GM21786 (cell line): Measurements from ENCODE around the gene PDGFRA.
A peak's percentile ranks its signal among the peaks of the same experiment; 100 is the strongest.
"Not testable (repeated sequence)": the region's sequence is repeated elsewhere in the genome, so short reads cannot be mapped to it uniquely, and the experiment has no call there.

ENCODE experiments used
- ATAC-seq: cut with Tn5 transposase; IDR thresholded peaks from one replicate; pipeline ENCODE4 v1.9.1; 2021; ENCODE audit not compliant: unreplicated experiment

PDGFRA gene

DNA sequence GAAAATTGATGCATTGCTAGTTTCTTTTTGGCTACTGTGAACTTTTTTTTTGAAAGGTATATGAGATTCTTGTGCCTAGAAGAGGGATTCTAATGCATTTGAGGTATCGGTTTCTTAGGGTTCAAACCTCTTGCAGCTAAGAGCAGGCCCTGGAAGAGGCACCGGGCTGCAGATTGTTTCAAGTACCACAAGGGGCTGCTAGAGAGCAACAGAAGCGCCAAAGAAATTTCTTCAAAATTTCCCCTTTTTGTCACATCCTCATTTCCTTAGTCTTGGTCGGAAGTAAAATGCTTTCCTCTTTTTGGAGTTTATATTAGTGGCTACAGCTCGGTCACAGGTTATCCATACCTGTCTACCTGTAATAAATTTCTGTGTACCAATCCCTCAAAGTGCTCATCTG lies 89.8 kb downstream of the PDGFRA start:
- ATAC-seq: no peak

DNA sequence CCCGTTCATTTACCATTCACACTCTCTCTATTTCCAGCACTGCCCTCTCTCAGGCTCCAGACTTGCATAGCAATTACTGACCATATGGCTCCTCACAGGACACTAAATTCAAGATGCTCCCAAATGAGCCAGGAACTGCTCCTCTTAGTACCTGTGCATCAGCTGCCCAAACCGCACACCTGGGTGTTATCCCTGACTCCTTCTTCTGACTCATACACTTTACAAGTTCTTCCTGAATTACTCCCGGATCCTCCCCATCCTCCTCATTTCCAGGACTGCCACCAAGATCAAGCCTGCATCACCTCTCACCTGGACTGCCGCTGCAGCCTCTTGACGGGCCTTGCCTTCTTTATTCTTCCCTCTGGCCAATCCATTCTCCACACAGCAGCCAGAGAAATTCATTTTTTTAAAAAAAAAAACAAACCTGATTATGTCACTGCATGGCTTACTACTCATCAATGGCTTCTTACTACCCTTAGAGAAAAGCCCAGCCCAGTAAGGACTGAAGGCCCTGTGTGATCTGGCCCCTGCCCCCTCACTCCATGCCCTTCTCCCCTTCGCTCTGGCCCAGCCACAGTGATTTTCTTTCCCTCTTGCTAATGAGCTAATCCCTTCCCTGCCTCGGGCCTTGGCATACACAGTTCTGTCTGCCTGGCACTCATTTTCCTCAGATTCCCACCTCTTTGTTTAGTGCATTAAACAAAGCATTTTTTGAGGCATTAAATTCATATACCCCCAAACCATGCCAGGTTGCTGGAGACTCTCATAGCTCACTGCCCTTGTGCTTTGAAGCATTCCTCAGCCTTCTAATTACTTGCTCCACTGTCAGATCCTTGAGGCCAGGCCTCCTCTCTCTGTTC lies 92.0 kb downstream of the PDGFRA start:
- ATAC-seq: no peak

DNA sequence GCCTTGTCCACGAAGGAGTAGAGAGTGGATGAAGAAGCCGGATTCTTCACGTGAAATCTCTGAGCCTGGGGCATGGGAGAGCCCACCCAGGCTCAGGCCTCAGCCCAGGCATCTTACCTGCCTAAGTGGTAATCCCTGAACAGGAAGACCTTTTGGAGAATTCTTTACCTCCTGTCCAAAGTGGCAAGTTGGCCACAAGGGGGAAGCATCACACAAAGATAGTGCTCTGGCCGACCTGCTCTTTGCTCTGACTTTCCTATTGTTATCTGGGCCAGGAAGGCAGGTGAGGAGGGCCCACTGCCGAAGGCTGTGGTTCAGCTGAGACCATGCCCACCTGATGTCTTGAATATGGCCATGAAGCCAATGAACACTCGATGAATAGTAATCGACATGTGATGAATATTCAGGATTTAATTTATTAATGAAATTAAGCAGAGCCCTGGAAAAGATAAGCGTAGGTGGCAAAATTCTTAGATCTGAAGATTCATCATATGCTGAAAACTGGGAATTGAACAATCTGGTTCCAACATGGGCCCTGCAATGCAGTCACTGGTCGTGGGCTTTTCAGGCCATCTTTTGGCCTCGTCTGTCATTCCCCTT lies 93.8 kb downstream of the PDGFRA start:
- ATAC-seq: peak; percentile 80

DNA sequence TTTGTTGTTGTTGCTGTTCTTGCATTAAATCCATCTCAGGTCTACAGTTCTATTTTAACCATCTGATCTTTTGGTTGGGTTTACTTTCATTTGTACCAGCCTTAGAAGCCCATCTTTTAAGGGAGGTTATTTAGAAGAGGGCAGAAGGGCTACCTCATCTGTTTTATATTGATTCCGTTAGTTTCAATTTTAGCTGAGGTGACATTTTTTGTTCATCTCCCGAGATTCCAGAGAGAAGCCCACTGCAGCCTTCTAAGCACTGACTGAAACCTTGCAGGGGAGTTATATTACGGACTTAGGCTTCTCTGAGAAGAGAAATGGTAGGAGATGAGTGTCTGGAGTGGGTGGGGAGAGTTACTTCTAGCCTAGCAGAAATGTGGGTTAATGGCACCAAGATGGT lies 101.8 kb downstream of the PDGFRA start:
- ATAC-seq: no peak

DNA sequence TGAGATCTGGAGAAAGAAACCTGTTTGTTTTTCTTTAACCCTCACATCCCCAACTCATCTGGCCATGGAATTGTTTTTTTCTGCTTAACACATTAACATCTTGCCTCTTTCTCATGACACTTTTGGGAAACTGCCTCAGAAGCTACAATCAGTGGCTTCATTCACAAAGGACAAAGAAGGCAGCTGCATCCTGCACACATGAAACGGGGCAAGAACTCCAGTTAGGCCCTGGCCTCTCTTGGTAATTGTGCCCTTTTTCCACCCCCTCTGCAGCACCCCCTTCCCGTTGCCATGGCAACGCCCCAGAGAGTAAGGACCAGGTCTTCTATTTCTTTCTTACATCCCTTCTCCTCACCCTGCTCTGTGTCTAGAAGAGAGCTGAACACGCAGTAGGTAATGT lies 103.4 kb downstream of the PDGFRA start:
- no peak for ATAC-seq

DNA sequence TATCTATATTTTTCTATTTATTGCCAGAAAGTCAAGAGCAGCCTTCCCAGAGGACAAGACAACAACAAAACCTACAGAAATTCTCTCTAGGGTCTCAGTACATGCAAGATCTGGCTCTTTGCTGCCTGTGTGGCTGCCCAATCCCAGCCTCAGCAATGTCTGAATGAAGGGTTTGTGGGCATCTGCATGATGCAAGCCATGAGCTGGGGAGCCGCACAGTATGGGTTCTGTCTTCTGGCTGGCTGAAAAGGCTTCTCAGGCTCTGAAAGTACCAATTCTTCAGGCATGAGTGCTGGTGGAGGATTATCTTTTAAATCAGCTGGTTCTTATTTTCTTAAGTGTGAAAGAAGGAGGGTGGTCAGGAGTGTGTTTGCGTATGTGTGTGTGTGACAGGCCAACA lies 104.6 kb downstream of the PDGFRA start:
- ATAC-seq: no peak

DNA sequence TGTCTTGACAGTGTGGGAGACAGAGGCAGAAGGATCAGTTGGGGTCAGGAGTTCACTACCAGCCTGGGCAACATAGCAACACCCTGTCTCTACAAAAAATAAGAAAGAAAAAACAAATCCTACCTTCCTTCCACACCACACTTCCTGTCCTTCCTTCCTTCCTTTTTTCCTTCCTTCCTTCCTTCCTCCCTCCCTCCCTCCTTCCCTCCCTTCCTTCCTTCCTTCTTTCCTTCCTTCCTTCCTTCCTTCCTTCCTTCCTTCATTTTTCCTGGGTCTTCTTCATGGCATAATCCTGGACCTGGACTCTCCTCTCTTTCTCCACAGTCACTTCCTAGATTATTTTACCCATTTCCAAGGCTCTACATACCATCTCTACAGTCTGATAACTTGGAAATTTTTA lies 105.7 kb downstream of the PDGFRA start:
- ATAC-seq: not testable (repeated sequence)

DNA sequence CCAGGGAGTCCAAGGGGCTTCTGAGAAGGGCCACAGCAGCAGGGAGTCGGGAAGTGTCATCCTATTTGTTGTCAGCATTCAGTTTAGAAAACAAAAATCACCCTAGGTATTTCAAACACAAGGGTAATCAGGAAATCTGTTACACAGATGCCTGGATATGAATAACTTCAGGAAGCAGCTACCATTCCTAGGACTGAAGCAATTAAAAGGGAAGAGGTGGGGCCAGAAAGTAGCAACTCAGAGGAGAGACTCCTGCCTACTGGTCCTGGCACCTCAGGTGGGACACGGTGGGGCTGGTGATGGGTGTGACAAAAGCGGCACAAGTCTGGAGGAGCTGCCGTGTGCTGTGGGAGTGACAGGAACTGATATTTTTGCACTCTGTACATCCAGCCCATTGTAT lies 107.9 kb downstream of the PDGFRA start:
- no peak for ATAC-seq

DNA sequence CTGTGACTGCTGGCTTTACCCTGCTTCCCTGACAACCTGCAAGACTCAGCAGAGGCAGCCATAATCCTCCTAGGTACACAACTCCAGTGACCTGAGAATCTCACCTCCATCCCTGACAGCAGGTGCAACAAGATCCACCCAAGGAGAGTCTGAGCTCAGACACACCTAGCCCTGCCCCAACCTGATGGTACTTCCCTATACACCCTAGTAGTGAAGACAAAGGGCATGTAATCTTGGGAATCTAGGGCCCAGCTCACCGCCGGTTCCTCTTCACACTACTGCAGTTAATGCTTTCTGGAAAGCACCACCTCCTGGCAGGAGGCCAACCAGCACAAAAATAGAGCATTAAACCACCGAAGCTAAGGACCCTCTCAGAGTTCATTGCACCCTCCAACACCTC lies 113.0 kb downstream of the PDGFRA start:
- ATAC-seq: not testable (repeated sequence)
